Spleen (tissue), 11 donors: ENCODE measurements around the gene TSPAN18. TPM values are rescaled to one million over a fixed set of nuclear protein-coding genes. Genes with fewer than 3 reads are reported as not detected.

ENCODE experiments used
- DNase-seq: peaks from one replicate; pipeline ENCODE4 v3.0.0-alpha.2; 2020
- H3K27ac ChIP-seq, 8 donors: fragments of 200-600 bp; sonication (generic) in 7 of 8; 1 replicate in 4 of 8; 2 replicates in 4 of 8; pipeline versions ENCODE4 v1.5.0 to v1.8.0; 2016 to 2021; ENCODE audit warnings: inconsistent platforms in 4 of 8, mild to moderate bottlenecking in 4 of 8, moderate library complexity in 1 of 8
- H3K27me3 ChIP-seq, 7 donors: fragments of 200-600 bp; sonication (generic) in 6 of 7; replicated peaks in 1 of 7; 1 replicate in 4 of 7; 2 replicates in 3 of 7; pipeline versions ENCODE4 v1.5.0 to v1.8.0; 2016 to 2021; ENCODE audit warnings: inconsistent platforms in 3 of 7, mild to moderate bottlenecking in 1 of 7
- H3K36me3 ChIP-seq, 6 donors: fragments of 200-600 bp; sonication (generic) in 5 of 6; 1 replicate in 4 of 6; 2 replicates in 2 of 6; pipeline versions ENCODE4 v1.5.0 to v1.8.0; 2016 to 2021; ENCODE audit warnings: inconsistent platforms in 2 of 6
- H3K4me1 ChIP-seq, 6 donors: fragments of 200-600 bp; sonication (generic) in 5 of 6; 1 replicate in 3 of 6; 2 replicates in 3 of 6; pipeline versions ENCODE4 v1.5.0 to v1.8.0; 2016 to 2021; ENCODE audit warnings: inconsistent platforms in 3 of 6
- H3K4me3 ChIP-seq, 8 donors: fragments of 200-600 bp; sonication (generic) in 7 of 8; 1 replicate in 4 of 8; 2 replicates in 4 of 8; pipeline versions ENCODE4 v1.5.0 to v1.8.0; 2016 to 2021; ENCODE audit warnings: inconsistent platforms in 4 of 8, mild to moderate bottlenecking in 4 of 8, moderate library complexity in 2 of 8
- H3K9me3 ChIP-seq, 8 donors: fragments of 200-600 bp; sonication (generic) in 7 of 8; 1 replicate in 4 of 8; 2 replicates in 4 of 8; pipeline versions ENCODE4 v1.5.0 to v1.8.0; 2016 to 2021; ENCODE audit warnings: inconsistent platforms in 4 of 8
- CTCF ChIP-seq, 11 experiments: fragments of 200-600 bp in 7 of 11; fragments of 450-650 bp in 4 of 11; sonication (generic) in 4 of 11; IDR thresholded peaks in 8 of 11; conservative IDR thresholded peaks in 3 of 11; 1 replicate in 7 of 11; 2 replicates in 4 of 11; pipeline versions ENCODE4 v1.4.0 to v1.8.0; 2016 to 2021; ENCODE audit warnings: antibody characterized with exemption in 11 of 11, inconsistent platforms in 4 of 11, mild to moderate bottlenecking in 1 of 11
- POLR2A ChIP-seq, 3 donors: fragments of 450-650 bp; IDR thresholded peaks; one replicate each; pipeline ENCODE4 v1.5.1; 2017; ENCODE audit warnings: antibody characterized with exemption in 3 of 3, mild to moderate bottlenecking in 1 of 3
- POLR2AphosphoS5 ChIP-seq, 3 donors: sonication (generic); formaldehyde crosslinking; IDR thresholded peaks; one replicate each; pipeline ENCODE4 v1.5.1; 2017; ENCODE audit warnings: antibody characterized with exemption in 3 of 3
- WGBS, 5 donors: extraction: QIAGEN DNeasy Blood & Tissue Kit in 3 of 5; methylation state at CpG; one replicate each; pipeline versions ENCODE4 v1.1.5 to v1.1.7; 2013 to 2018; 5-methylcytosine and 5-hydroxymethylcytosine counted together
- intact Hi-C: fragments of 100-400 bp; cut with DNase I; formaldehyde crosslinking; loops from one replicate; pipeline ENCODE4 v1.15.0; 2023; ENCODE audit warnings: low total_unique reads
- polyA plus RNA-seq, 3 donors: library from polyadenylated mRNA; stranded (reverse); fragments of 200-250 nt; gene quantifications; one replicate each; pipeline ENCODE4 v1.2.1, GENCODE V29; 2013
- total RNA-seq, 7 donors: library from RNA; depleted of rRNA in 3 of 7; stranded (reverse); fragments of >200 nt in 3 of 7; fragmentation: NEBNext Ultra II Directional in 4 of 7; extraction: Animal tissue kit (Norgen Biotek cat#: 25700) in 4 of 7; gene quantifications; one replicate each; pipeline versions ENCODE4 v1.1.0 to v1.2.1, GENCODE V29; 2016 to 2021
- donor health status: healthy with polysubstance abuse.
- donor health status: DM: no; HTN: no; CAD: no; lungs with moderate emphysema.
- donor health status: DM: no; HTN: no; CAD: no.
- donor health status: Bipolar disorder and iron deficiency.
- donor health status: healthy.
- donor health status: DM: no; HTN: no; CAD: no.
- donor health status: DM: yes; HTN: yes; CAD: no.

The TSPAN18 gene
- total and polyA plus RNA-seq, 10 donors: 2.1 to 47.5 (median 21.3) TPM

- Histone ChIP-seq H3K27ac (no peak overlapping the region), H3K4me3 (no peak overlapping the region), H3K27me3 (peaks cover 0 to 5% (median 0%) of the 10 kb centered on the region in 7 donors), H3K36me3 (no peaks in the 10 kb centered on the region), H3K4me1 (peaks cover 0 to 12% (median 2%) of the 10 kb centered on the region in 6 donors), H3K9me3 (no peaks in the 10 kb centered on the region)
- WGBS, 5 donors: 80 to 96% (median 88%) methylated on average over 9 of the region's 9 CpGs
- TF ChIP-seq CTCF (IDR thresholded peaks at IDR 0.05 in 8 of 11, conservative IDR thresholded peaks at IDR 0.05 in 3 of 11) (no peak), POLR2AphosphoS5 (IDR thresholded peaks at IDR 0.05) (no peak), POLR2A (IDR thresholded peaks at IDR 0.05) (no peak)
- DNase-seq: peak; percentile 18
- intact Hi-C loops: no loop called here
Observed at GRCh38 chr11:44787981-44788380, 61.2 kb downstream of the TSPAN18 start.

GRCh38 chr11:44788536-44789261 lies 61.9 kb downstream of the TSPAN18 start:
- Histone ChIP-seq H3K4me1 (peaks cover 0 to 12% (median 2%) of the 10 kb centered on the region in 6 donors), H3K27ac (no peak overlapping the region), H3K9me3 (no peaks in the 10 kb centered on the region), H3K27me3 (peaks cover 0 to 5% (median 0%) of the 10 kb centered on the region in 7 donors), H3K36me3 (no peaks in the 10 kb centered on the region), H3K4me3 (no peak overlapping the region)
- intact Hi-C loops: no loop called here
- no peak for TF ChIP-seq POLR2A (IDR thresholded peaks at IDR 0.05)
- TF ChIP-seq POLR2AphosphoS5 (IDR thresholded peaks at IDR 0.05): no peak
- no peak for TF ChIP-seq CTCF (IDR thresholded peaks at IDR 0.05 in 8 of 11, conservative IDR thresholded peaks at IDR 0.05 in 3 of 11)
- DNase-seq: peak; percentile 37
- WGBS, 5 donors: 40 to 56% (median 42%) methylated on average over 18 of the region's 18 CpGs

GRCh38 chr11:44789496-44789895 lies 62.7 kb downstream of the TSPAN18 start:
- intact Hi-C loops: no loop called here
- no peak for DNase-seq
- Histone ChIP-seq H3K27me3 (peaks cover 0 to 5% (median 0%) of the 10 kb centered on the region in 7 donors), H3K4me3 (no peak overlapping the region), H3K27ac (no peak overlapping the region), H3K4me1 (peaks cover 0 to 12% (median 2%) of the 10 kb centered on the region in 6 donors), H3K9me3 (no peaks in the 10 kb centered on the region), H3K36me3 (no peaks in the 10 kb centered on the region)
- TF ChIP-seq CTCF (IDR thresholded peaks at IDR 0.05 in 8 of 11, conservative IDR thresholded peaks at IDR 0.05 in 3 of 11): no peak
- TF ChIP-seq POLR2AphosphoS5 (IDR thresholded peaks at IDR 0.05): no peak
- TF ChIP-seq POLR2A (IDR thresholded peaks at IDR 0.05): no peak
- WGBS, 5 donors: 31 to 44% (median 39%) methylated on average over 3 of the region's 3 CpGs

GRCh38 chr11:44790211-44790610 lies 63.4 kb downstream of the TSPAN18 start:
- H3K9me3 ChIP-seq: no peaks in the 10 kb centered on the region
- no peak overlapping the region for H3K4me3 ChIP-seq
- no peak overlapping the region for H3K27ac ChIP-seq
- H3K27me3 ChIP-seq: peaks cover 0 to 5% (median 0%) of the 10 kb centered on the region in 7 donors
- WGBS, 5 donors: 90 to 94% (median 92%) methylated on average over 10 of the region's 10 CpGs
- TF ChIP-seq CTCF (IDR thresholded peaks at IDR 0.05 in 8 of 11, conservative IDR thresholded peaks at IDR 0.05 in 3 of 11): no peak
- no peak for TF ChIP-seq POLR2A (IDR thresholded peaks at IDR 0.05)
- TF ChIP-seq POLR2AphosphoS5 (IDR thresholded peaks at IDR 0.05): no peak
- intact Hi-C loops: no loop called here
- peak; percentile 27 for DNase-seq
- H3K36me3 ChIP-seq: no peaks in the 10 kb centered on the region
- peaks cover 0 to 12% (median 2%) of the 10 kb centered on the region in 6 donors for H3K4me1 ChIP-seq
